22Rv1 (cell line): ENCODE measurements around the gene ZNF77.
A peak's percentile ranks its signal among the peaks of the same experiment; 100 is the strongest.

Experiments
- H3K27ac ChIP-seq: fragments of 450-650 bp; 2 replicates; pipeline ENCODE4 v1.5.1; 2017
- CTCF ChIP-seq: fragments of 450-650 bp; IDR thresholded peaks from 2 replicates; pipeline ENCODE4 v1.5.1; 2017; ENCODE audit warnings: mild to moderate bottlenecking
- ZFX ChIP-seq: fragments of 450-650 bp; IDR thresholded peaks from 2 replicates; pipeline ENCODE4 v1.6.1; 2017; ENCODE audit warnings: antibody characterized with exemption, borderline replicate concordance

The ZNF77 gene

DNA sequence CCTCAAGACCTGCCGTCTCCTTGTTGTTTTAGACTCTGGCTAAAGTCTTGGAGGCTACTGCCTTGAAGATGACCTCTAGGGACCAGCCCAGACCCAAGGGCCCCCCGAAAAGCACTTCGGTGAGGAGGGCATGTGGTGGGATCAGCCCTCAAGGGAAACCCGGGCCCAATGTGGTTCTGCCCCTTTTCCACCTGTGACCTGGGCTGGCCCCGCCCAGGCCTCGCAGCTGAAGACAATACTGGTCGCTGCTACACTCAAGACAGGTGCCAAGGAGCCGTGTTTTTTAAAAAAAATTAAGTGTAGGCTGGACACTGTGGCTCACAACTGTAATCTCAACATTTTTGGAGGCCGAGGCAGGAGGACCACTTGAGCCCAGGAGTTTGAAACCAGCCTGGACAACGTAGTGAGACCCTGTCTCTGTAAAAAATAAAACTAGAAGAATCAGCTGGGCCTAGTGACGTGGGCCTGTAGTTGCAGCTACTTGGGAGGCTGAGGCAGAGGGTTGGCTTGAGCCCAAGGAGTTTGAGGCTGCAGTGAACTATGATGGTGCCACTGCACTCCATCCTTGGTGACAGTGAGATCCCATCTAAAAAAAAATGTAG lies 33.5 kb upstream of the ZNF77 start:
- H3K27ac ChIP-seq = 0 out of 2 replicates have a peak overlapping the region, but pooled peaks have one; percentile 47

GRCh38 chr19:2977746-2978138 lies 33.0 kb upstream of the ZNF77 start:
- H3K27ac ChIP-seq = peak overlapping the region; percentile 47; the same call in 1 of the 2 replicates
- TF ChIP-seq ZFX = no peak

More for the DNA sequence above, 33.5 kb upstream of the ZNF77 start:
- no peak for TF ChIP-seq CTCF
- TF ChIP-seq ZFX = no peak

- peak within 1 kb of the TSS; percentile 47; the same call in 1 of the 2 replicates for H3K27ac ChIP-seq
- TF ChIP-seq ZFX (no peak), CTCF (no peak)
These were observed 32.4 kb upstream of the ZNF77 start, which contains the start of gene TLE6 for GRCh38 chr19:2977001-2977745. Gene TLE6, plus strand, starts transcription at chr19:2977564. Its CDS starts 670 bp downstream, at chr19:2978234.

DNA sequence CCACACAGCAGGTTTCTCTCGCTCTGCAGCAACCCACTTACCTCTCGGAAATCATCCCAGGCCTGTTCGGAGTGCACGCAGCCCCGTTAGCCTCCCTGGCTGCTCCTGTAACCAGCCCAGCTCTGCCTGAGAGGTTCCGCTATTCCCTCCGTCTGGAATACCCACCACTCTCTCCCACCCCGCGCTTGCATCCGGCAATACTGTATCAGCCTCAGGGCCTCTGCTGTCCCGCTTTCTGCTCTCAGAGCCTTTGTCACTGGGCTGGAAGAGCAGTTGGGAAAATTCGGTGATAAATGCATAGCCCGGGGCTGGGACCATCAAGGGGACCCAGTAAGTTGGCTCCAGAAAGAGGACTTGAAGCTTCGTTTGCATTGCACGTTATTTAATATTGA lies 31.8 kb upstream of the ZNF77 start:
- TF ChIP-seq CTCF = no peak
- no peak for TF ChIP-seq ZFX
- H3K27ac ChIP-seq = no peak overlapping the region

- TF ChIP-seq CTCF = no peak
- no peak for TF ChIP-seq ZFX
- H3K27ac ChIP-seq = no peak overlapping the region
These were observed 29.7 kb upstream of the ZNF77 start for GRCh38 chr19:2974342-2975041.

DNA sequence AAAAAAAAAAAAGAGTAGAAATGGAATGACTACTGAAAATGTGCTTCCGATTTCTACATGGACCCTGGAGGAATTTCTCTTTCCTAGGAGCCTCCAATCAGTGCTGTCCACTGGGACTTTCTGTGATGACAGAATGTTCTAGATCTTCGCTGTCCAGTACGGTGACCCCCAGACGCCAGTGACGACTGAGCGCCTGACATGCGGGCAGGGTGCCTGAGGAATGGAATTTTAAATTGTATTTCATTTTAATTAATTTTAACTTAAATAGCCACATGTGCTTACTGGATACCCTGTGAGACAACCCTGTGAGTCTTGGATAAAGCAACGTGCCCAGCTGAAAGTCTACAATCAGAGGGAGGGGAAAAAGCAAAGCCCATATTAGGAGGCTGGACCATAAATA lies 28.5 kb upstream of the ZNF77 start:
- H3K27ac ChIP-seq = no peak overlapping the region
- TF ChIP-seq ZFX = no peak
- TF ChIP-seq CTCF = no peak

- no peak for TF ChIP-seq ZFX
- H3K27ac ChIP-seq = no peak overlapping the region
These were observed 25.5 kb upstream of the ZNF77 start for GRCh38 chr19:2970201-2970835.
